Activated T-cell treated with anti-CD3 and anti-CD28 coated beads for 4 hours (primary cell): Measurements from ENCODE around the gene POP5.
"Not testable (repeated sequence)": the region's sequence is repeated elsewhere in the genome, so short reads cannot be mapped to it uniquely, and the experiment has no call there.

Source experiments
- DNase-seq: peaks from one replicate; pipeline ENCODE4 v3.0.0-alpha.2; 2020

Gene POP5

DNA sequence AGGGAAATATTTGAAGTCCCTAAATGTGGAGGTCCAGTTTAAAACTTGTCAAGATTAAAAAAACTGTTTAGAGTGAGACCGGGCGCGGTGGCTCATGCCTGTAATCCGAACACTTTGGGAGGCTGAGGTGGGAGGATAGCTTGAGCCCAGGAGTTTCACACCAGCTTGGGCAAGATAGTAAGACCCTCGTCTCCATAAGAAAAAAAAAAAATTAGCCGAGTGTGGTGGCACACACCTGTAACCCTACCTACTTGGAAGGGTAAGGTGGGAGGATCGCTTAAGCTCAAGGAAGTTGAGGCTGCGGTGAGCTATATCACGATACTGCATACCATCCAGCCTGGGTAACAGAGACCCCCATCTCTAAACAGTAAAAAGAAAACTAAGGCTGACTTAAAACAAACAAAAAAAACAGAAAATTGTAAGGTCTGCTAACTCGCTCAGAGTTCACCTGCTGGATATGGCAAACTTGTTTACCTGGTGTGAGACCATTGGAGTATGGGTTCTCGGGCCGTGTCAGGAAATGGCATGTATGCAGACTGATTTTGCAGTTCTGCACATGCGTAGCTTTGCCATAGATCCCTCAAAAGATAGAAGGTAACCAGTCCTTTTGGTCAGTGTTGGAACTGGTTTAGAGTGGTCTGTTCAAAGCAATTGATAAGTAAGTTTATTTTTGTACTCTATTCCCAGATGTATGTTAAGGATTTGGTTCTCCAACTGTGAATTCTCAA lies 45.0 kb downstream of the POP5 start:
- no peak for DNase-seq

DNA sequence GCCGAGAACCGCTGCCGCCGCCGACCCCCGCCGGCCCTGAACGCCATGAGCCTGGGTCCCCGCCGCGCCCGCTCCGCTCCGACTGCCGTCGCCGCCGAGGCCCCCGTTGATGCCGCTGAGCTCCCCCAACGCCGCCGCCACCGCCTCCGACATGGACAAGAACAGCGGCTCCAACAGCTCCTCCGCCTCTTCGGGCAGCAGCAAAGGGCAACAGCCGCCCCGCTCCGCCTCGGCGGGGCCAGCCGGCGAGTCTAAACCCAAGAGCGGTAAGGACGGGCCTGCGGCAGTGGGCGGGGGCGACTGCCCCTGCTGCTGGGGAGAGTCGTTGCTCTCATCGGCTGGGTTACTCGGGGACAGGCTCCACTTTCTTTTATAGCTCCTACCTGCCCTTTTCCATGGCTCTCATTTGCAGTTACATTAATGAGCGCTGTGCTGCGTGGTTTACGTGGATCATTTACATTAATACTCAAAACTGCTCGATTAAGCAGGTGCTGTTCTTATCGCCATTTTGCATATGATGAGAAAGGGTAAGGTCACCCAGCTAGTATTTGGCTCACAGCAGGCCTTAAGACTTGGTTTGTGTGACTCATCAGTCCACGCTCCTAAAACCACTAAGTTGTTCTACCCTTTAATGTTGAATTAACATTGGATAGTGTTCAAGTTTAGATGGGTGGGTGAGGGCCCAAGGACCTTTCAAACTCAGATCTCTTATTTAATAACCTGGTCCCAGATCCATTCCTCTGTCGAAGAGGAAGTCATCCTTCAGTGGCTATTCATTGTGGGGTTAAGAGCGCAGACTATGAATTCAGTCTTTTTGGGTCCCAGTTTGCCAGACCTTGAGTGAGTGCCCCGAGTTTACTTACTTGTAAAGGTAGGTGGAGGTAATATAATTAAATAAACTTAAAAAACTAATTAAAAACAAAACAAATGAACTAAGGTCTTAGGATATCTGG lies 46.2 kb downstream of the POP5 start:
- peak; percentile 23 for DNase-seq

- DNase-seq: peak; percentile 60
Observed at GRCh38 chr12:120534203-120534702, 46.9 kb downstream of the POP5 start, which contains the start of gene RNF10. Gene RNF10 (plus strand): TSS chr12:120534356. CDS start chr12:120534812, 456 bp downstream.

- DNase-seq: no peak
Observed at GRCh38 chr12:120532701-120533238, 48.4 kb downstream of the POP5 start.

- not testable (repeated sequence) for DNase-seq
Observed at GRCh38 chr12:120530418-120530761, 50.8 kb downstream of the POP5 start.

DNA sequence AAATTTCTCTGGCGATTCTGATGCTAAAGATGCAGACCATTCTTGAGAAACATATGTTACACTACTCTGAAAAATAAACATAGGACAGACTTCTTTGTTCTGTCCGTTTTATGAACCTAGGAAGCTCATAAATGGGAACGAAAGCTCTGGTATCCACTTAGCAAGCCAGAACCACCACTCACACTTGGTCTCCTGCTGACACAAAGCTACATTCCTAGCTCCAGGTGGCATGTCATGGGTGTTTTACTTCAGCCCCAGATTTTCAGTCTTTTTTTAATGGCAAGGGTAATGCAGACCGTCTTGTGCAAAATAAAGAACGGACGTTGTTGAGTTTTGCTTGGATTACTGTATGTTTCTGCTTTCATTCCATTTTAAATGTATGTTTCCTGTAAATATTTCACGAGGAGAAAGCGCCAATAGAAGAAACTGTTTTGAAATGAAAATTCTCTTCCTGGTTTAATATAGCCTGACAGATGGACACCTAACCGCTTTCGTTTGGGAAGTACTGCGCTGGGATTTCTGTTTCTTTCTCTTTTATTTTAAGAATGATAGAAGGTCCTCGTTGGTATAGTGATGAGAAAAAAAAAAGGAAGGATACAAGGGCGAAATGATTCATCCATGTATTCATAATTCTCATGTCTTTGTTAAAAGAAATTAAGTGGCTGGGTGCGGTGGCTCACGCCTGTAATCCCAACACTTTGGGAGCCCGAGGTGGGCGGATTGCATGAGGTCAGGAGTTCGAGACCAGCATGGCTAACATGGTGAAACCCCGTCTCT lies 51.4 kb downstream of the POP5 start:
- DNase-seq: no peak

- DNase-seq: peak; percentile 80
Observed at GRCh38 chr12:120528861-120529525, 52.2 kb downstream of the POP5 start, which contains the start of gene COQ5. Gene COQ5 (minus strand): TSS chr12:120529158. CDS start chr12:120529141, 17 bp downstream.
